HG02981 (cell line): ENCODE measurements around the gene AP3M1.

Experiments used
- ATAC-seq: cut with Tn5 transposase; IDR thresholded peaks from one replicate; pipeline ENCODE4 v1.9.1; 2021; ENCODE audit warnings: mild to moderate bottlenecking, moderate library complexity; ENCODE audit not compliant: unreplicated experiment

The AP3M1 gene

GRCh38 chr10:74120911-74121310 lies 29.7 kb downstream of the AP3M1 start:
- ATAC-seq: no peak

GRCh38 chr10:74118804-74119203 lies 31.8 kb downstream of the AP3M1 start:
- no peak for ATAC-seq

GRCh38 chr10:74117738-74118137 lies 32.9 kb downstream of the AP3M1 start:
- no peak for ATAC-seq

- no peak for ATAC-seq
Observed at GRCh38 chr10:74114041-74114448, 36.6 kb downstream of the AP3M1 start.

DNA sequence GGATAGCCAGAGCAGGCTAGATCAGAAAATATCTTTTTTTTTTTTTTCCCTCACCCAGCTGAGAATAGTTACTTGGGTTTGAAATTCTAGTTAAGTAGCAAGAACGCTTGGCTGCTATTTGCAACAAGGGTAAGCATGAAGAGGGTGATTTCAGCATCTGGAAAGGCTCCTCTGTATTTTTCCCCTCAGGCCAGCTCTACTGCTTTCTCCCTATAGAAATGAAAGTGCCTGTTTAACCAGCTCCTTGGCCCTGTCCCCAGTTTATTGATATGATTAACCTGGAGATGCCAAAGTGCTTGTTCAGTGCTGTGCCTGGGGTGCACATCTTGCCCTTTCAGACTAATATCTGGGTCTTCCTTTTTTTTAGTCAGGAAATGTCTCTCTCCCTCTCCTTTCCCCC lies 37.1 kb downstream of the AP3M1 start:
- no peak for ATAC-seq

DNA sequence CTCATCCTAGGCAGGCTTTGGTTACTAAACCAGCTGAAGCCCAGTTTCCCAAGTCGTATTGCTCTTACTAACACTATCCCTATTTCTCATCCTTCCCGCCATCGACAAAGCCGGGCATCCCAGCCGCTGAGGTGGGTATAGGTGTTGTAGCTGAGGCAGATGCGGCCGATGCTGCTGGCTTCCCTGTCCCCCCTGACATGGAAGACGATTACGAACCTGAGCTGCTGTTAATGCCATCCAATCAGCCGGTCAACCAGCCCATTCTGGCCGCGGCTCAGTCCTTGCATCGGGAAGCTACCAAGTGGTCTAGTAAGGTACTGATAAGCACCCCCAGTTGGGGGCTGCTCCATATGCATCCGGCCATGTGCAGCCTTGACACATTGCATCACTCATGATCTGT lies 38.8 kb downstream of the AP3M1 start:
- no peak for ATAC-seq

DNA sequence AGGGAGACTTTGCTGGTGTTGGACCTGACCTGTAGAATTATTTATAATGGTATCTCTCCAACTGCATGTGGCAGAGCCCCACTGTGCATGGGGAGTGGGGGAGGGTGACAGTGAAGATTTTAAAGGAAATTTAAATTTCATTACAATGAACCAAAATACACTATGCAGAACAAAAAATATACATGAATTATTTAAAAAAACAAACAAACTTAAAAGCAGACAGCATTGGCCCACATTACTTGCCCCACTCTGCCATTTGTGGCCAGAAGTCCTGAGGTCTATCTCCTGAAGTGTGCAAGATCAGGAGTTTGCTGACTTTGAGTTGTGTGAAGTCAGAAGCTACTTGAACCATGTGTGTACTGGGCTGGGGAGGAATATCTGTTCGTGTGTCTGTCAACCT lies 40.5 kb downstream of the AP3M1 start:
- ATAC-seq: no peak

DNA sequence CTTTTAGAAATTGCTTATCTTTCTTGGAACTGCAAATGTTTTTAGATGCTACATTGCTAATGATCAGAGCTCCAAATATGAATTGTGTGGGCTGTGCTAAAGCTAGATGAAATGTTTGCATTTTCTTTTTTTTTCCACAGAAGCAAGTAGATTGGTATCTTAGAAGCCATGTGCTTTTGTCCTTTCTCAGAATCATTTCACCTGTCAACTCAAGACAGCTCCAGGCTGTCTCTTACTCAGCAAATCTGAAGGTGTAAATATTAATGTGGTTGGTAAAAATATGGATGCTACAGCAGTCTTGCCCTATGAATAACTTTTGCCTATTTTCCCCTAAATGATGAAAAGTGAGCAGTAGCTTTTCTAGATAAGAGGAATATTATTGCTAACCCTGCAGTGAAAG lies 41.2 kb downstream of the AP3M1 start:
- no peak for ATAC-seq

DNA sequence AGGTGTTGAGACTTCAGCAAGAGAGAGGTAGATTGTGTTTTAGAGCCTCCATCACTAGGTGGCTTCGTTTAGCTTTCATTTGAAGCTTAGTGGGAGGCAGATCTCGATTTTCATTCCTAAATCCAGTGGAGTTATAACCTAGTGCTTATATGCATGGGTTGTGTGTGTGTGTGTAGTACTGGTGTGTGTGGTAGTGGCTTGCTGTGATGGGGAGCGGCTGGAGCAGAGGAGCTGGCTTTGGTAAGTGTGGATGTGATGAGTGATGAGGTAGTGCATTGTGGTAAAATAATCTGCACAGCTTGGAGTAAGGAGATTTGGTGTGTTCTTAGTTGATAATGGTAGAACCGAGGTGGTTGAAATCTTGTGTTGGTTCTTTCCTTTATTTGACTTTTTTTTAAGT lies 43.2 kb downstream of the AP3M1 start:
- no peak for ATAC-seq

GRCh38 chr10:74104996-74105395 lies 45.6 kb downstream of the AP3M1 start:
- no peak for ATAC-seq

- no peak for ATAC-seq
Observed at GRCh38 chr10:74104480-74104879, 46.1 kb downstream of the AP3M1 start.

GRCh38 chr10:74103560-74104258 lies 46.9 kb downstream of the AP3M1 start:
- ATAC-seq: no peak

DNA sequence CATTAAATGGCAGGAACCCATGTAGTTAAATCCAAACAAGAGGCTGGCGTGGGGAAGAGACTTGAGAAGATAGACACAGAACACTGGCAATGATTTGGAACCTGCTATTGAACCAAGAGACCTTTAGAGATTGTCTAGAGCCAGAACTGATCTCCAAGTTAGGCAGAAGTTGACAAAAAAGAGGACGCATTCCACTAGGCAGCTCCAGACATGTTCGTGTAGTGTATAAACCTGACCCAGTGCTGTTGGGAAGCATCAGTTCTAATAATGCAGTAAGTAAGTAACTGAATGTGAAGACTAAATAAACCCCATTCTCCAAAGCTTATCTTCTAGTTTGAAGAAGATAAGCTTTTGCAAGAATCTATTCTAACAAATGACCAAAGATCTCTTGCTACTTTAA lies 50.8 kb downstream of the AP3M1 start:
- ATAC-seq: no peak

DNA sequence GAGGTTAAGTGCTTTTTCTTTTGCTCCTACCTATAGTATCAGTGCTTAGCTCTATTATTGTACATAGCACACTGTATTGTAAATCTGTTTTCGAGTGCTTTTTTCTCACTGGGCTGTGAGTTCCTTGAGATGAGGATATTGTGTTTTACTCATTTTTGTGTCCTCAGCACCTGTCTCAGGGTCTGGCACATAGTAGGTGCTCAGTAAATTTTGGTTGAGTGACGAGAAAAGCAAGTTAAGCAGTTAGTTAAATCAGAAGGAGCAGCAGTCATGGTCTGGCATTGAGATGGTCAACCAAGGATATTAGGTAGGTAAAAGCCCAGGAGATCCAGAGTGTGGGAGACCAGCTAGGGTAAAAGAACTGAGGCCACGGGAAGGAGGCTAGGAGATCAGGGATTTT lies 51.2 kb downstream of the AP3M1 start:
- ATAC-seq: no peak

- no peak for ATAC-seq
Observed at GRCh38 chr10:74097776-74098175, 52.9 kb downstream of the AP3M1 start.

- peak; percentile 96 for ATAC-seq
Observed at GRCh38 chr10:74096777-74097176, 53.9 kb downstream of the AP3M1 start.

- no peak for ATAC-seq
Observed at GRCh38 chr10:74094231-74094630, 56.4 kb downstream of the AP3M1 start.

DNA sequence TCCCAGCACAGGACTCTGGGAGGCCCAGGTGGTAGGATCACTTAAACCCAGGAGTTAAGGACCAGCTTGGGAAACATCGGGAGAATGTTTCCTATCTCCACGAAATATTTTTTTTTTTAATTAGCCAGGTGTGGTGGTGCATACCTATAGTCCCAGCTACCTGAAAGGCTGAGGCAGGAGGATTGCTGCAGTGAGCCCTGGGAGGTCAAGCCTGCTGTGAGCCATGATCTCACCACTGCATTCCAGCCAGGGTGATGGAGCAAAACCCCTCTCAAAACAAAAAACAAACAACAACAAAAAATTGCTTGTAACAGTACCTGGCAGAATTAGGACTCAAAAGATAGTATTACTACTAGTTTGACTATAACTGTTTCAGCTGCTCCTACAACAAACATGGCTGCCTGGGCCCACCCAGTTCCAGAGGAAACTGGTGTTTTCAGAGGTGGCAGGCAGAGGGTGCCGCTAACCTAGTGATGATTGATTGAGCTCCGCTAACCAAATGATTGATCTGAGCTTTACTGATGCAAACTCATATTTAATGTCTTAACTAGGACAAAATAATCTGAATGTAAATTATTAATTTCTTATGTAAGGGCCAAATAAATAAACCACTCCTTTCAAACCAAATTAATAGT lies 57.0 kb downstream of the AP3M1 start:
- no peak for ATAC-seq

DNA sequence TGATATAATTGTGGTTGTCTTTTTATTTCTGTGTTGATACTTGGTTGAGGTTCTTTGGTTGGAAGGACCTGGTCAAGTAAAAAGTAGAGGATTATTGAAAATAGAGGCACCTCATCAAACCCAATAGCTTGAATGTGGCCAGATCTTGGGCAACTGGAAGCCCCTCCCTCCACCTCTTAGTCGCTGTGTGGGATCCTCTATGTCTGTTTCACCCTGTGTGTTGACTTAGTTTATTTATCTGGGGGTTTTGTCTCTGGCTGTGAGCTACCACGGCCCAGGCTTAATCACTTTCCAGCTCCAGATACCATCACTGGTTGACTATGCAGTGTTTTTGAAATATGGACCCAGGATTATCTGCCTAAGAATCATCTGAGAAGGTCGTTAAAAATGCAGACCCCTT lies 58.3 kb downstream of the AP3M1 start:
- no peak for ATAC-seq

DNA sequence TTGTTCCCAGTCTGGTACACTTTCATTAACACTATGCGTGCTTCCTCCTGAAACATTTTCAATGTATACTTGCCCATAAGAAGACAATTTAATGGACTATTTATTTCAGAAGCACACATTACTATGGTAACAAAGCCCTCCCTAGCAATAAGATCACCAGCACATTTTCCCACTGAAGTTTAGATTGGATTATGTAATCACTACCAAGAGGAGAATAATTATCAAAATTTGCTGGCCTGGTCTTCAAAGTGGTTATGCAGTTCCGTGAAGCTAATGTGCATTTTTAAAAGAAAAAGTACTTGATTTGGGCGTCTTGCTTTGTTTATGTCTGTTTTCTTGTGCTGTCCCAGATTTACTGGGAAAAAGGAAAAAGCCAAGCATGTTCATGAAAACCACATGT lies 61.9 kb downstream of the AP3M1 start:
- no peak for ATAC-seq

GRCh38 chr10:74086317-74086716 lies 64.3 kb downstream of the AP3M1 start:
- no peak for ATAC-seq

GRCh38 chr10:74084955-74085354 lies 65.7 kb downstream of the AP3M1 start:
- peak; percentile 77 for ATAC-seq

DNA sequence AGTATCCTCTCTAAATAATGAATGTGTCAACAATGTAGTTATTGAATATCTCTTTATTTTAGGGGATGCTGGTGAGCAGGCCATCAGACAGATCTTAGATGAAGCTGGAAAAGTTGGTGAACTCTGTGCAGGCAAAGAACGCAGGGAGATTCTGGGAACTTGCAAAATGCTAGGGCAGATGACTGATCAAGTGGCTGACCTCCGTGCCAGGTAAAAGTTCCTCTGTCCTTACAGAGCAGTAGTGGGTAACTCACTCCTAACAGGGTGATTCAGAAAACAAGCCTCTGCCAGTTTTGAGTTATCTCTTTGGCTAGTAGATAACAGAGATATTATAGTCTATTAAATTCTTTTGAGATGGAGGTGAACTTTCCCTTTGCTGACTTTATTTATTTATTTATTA lies 67.3 kb downstream of the AP3M1 start:
- no peak for ATAC-seq
